GM21381 (cell line): ENCODE data around the gene PGLYRP4.

Source experiments
- ATAC-seq: cut with Tn5 transposase; IDR thresholded peaks from one replicate; pipeline ENCODE4 v1.9.1; 2021; ENCODE audit warnings: mild to moderate bottlenecking, moderate library complexity; ENCODE audit not compliant: unreplicated experiment

Gene PGLYRP4, protein sequence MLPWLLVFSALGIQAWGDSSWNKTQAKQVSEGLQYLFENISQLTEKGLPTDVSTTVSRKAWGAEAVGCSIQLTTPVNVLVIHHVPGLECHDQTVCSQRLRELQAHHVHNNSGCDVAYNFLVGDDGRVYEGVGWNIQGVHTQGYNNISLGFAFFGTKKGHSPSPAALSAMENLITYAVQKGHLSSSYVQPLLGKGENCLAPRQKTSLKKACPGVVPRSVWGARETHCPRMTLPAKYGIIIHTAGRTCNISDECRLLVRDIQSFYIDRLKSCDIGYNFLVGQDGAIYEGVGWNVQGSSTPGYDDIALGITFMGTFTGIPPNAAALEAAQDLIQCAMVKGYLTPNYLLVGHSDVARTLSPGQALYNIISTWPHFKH

DNA sequence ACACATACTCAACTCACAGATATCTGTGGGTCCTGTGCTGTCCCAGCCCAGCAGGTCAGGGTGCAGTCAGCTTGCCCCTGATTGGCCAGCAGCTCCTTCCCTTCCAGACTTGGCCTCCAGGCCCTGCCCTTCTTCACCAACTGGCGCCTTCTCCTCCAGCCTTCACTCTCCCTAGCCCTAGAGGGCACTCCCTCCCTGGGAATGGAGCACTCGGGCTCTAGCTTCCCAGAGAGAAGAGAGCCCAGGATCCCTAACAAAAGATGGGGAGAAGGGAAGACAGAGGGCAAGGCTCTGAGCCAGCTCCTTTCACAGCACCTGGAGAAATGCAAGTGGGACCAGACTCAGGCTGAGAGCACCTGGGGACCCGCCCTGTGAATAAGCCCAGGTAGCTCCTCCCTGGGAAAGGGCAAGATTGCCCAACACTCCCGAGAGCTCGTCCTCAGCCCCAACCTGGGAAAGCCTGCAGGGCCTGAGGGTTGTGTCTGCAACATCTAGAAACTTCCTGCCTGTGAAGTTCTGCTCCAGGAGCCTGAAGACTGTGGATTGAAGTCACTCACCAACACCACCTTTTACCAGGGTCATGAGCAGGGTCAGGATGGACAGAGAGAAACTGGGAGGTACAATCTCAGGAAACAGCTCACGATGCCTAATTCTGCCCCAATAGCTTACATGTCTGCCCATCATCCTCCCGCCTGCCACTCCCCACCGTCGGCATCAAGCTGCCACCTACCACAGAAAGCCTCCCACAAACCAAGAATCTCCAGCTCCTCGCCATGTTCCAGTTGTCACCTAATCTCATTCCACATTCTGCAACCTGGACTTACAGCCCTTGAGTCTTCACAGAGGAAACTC is at the start of gene PGLYRP4:
TSS of gene PGLYRP4 (minus strand) at position 331 of the 852 bp plus-strand sequence. CDS start 909 bp downstream, outside the sequence.
- ATAC-seq = no peak

DNA sequence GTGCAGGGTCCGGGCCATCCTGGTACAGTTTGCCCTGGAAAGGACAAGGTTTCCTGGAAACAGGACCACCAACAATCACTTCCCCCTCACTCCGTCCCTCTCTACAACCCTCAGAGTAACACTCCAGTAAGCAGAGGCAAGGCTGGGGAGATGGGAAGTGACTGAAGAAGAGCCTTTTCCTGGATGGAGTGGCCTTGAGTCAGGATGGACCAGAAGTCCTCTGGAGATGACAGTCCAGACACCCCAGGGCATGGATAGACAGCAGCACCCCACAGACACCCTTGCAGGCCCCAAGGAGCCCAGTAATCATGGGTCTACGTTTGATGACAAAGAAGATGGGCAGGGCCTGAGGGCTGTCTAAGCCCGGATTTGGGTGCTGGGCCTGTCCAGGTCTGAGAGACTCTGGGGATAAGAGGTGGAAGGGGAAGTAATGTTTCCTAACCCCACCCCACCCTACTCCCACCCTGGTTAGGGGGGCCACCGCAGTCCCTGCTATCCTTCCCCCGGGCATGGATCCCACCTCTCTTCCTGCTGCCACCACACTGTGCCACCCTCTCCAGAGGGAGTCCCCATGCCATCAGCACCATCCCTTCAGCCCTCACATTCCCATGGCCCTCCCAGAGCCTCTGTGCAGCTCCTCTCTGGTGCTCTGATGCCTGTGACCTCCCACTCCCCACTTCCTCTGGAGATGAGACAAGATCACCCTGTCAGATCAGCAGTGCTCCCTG is 49.4 kb upstream of the PGLYRP4 start:
- ATAC-seq = no peak

DNA sequence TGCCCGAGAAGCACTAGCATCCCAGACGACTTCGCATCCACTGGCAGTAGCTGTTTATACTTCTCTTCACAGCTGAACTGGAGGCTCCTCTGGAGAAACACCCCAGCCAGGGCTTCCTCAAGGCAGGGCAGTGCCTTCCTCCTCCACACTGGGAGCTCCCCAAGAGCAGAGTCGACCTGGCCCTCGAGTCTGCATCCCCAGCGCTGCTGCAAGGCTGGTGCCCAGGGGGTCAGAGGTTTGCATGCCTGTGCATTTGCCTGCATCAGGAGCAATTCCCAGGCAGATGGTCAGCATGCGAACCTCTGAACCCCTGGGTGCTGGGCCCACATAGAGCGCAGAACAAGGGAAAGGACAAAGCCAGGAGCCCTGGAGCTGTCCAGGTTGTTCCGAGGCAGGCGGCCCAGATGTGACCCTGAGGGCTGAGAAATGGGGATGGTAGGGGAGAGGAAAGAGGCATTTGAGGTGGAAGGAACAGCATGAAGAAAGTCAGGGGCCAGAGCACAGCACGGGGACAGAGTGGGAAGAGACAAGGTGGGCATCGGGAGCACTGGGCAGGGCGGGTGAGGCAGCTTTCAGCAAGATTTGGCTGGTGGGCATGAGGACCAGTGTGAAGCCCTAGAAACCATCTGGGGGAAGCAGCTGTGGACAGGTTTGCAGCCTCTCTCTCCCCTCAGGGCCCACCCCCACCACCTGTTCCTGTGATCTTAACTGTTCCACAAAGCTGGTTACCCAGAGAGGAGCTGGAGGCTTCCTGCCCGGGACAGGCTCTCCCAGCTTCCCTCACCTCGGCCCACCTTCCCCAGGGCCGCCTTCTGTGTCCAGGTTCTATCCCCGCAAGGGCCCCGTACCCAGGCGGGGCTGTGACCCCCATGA is 48.6 kb upstream of the PGLYRP4 start:
- no peak for ATAC-seq

DNA sequence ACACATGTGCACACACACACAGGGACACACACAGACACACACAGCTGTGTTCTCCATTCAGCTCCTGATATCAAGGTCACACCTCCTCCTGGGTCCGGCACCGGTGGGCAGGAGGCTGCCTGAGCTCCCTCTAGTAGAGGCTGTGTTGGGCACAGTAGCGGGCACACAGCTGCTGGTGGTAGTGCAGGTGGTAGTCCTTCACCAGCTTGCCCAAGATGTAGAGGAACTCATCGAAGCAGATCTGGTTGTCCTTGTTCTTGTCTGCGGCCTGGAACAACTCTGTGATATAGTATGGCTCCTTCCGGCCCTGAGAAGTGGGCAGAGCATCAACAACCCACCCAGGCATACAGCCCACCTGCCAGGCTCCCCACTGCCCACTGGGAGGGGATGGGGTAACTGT is 47.8 kb upstream of the PGLYRP4 start:
- ATAC-seq = no peak

DNA sequence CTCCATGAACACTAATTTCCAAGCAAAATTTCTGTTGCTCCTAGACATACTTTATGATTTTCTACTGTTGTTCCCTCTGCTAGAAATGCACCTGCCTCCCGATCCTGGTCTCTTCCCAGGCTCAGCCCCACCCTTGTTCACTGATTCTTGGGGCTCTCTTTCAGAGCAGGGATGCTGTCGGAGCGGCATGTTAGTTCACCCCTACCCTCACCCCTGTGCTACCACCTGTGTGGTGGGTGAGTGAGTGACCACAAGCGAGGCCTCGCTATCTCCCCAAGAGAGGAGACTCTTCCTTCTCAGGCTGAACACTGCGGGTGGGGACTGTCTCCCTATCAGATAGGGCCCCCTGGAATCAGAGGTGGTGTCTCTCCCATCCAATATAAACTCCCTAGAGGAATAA is 47.1 kb upstream of the PGLYRP4 start:
- no peak for ATAC-seq

DNA sequence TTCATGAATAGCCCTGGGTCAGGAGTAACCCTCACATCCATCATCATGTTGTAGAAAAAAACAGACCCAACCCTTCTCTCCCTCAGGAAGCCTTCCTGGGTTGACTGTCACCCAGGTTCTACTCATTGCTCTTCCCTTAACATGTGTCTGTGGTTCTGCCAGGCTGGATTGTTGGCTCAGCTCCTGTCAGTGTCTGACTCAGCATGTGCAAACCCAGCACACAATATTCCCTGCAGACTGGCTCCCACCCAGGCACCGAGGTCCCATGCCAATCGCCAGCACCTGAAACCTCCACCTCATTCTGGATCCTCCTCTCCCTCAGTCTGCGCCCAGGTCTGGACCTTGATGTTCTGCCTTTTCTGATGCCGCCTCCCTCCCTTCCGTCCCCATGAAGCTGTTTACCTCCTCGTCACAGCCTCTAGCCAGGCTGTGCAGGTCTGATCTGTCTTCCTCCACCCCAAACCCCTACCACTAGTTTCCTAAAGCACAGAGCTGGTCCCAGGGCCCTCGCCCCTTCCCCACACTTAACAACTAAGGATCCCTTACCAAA is 46.6 kb upstream of the PGLYRP4 start:
- no peak for ATAC-seq

DNA sequence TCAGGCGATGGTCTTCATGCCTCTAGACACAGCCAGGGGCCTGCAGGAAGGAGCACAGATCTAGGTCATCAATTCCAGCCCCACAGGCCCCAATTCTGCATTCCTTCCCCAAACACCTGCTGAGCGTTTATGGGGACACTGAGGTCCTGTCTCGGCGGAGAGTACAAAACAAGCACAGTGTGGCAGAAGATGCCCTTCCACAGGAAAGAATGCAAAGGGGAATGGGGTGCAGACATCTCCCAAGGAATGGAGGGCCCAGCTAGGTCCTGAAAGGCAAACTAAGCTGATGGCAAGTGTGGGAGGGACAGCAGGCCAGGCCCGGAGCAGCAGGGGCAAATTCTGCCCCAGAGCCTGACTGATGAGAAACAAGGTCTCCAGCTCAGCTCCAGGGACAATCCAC is 45.8 kb upstream of the PGLYRP4 start:
- no peak for ATAC-seq

DNA sequence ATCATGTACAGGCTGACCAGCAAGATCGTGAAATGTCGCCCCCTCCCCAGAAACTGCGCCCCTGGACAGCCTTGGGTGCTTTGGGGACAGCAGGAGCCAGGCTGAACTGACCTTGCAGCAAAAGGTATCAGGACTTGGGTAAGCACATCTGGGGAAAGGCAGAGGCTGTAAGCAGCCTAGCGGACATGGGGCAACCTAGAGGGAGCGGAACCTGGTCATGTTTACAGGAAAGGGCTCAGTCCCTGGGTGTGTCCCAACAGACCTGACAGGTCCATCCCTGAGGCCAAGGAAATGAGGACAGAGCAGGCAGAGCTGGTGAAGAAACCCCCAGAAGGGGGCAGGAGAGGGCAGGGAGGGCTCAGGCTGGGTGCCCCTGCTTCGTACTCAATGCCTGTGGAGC is 45.3 kb upstream of the PGLYRP4 start:
- no peak for ATAC-seq

DNA sequence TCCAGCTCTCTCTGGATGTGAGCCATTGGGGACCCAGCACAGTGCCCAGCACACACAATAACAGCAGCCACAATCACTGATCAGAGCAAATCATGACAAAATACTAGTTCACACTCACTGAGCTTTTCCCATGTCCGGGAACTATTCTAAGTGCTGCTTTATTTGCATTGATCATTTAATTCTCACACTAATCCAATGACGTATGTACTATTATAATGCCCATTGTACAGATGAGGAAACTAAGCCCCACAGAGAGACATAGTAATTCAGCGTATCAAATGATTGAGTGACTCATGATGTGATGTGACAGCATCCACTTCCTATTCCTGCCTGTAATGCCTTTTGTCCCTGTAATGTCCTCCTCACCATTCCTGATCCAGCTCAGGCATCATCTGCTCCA is 44.2 kb upstream of the PGLYRP4 start:
- no peak for ATAC-seq

DNA sequence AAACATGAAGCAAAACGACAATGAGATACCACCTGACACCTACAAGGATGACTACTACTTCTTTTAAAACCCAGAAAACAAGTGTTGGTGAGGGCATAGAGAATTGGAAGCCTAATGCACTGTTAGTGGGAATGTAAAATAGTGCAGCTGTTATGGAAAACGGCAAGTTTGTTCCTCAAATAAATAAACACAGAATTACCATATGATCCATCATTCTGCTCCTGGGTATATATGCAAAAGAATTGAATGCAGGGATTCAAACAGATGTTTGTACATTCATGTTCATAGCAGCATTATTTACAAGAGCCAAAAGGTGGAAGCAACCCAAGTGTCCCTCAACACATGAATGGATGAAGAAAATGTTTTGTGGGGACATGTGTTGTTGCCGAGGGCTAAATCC is 43.6 kb upstream of the PGLYRP4 start:
- no peak for ATAC-seq

DNA sequence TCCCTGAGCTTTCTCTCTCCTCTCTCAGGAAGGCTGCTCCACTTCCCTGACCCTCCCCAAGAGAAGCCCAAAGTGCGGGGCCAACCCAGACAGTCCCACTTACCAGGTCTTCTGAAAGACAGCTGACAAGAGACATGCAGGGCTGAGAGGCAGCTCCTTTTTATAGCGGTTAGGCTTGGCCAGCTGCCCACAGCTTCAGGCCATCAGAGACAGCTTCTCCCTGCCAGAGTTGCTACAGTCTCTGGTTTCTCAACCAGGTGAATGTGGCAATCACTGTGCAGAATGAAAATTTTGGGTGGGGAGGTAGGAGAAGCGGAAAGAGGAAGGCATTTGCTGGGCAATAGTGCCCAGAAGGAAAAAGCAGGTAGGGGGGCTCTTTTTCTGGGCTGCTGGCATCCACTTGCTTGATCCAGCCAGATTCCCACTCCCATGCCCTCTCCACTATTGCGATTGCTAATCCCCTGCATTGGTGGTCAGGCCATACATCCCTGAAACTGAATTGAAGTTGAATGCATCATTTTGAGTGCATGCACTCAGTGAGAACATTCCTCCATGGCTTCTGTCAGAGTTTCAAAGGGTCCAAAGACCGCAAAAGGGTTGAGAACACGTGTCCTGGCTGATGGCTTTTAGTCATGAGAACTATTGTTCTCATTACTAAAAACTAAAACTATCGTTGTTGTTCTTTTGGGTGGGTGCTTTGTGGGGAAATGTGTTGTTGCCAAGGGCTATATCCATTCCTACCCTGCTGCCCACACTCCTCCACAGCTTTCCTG is 42.5 kb upstream of the PGLYRP4 start, which contains the start of gene S100A8:
TSS of gene S100A8 (minus strand) at position 136 of the 773 bp plus-strand sequence. CDS start 538 bp downstream, outside the sequence.
- no peak for ATAC-seq

DNA sequence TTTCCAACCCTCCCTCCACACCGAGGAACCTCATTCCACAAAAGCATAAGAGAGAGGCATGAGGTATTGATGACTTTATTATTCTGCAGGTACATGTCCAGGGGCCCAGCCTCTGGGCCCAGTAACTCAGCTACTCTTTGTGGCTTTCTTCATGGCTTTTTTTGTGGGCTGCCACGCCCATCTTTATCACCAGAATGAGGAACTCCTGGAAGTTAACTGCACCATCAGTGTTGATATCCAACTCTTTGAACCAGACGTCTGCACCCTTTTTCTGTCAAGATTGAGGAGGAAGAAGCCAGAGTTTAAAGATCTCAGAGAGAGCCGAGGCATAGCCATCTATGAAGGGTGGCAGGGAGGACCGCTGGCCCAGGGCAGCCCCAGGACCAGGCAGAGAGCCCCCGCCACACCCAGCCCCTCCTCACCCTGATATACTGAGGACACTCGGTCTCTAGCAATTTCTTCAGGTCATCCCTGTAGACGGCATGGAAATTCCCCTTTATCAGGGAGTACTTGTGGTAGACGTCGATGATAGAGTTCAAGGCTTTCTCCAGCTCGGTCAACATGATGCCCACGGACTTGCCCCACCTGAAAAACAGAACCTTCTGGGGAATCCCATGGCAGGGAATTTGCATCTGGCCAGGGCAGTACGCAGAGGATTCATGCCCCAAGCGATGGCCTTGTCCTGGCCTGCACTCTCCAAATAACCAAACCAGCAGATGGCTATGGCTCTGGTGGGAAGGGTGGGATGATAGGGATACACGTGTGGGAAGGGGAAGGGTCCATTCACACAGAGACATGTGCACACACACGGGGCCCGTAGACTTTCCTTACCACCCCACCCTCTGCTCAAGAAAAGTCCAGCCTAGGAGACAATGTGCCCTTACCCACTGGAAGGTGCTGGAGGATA is 41.6 kb upstream of the PGLYRP4 start:
- no peak for ATAC-seq

DNA sequence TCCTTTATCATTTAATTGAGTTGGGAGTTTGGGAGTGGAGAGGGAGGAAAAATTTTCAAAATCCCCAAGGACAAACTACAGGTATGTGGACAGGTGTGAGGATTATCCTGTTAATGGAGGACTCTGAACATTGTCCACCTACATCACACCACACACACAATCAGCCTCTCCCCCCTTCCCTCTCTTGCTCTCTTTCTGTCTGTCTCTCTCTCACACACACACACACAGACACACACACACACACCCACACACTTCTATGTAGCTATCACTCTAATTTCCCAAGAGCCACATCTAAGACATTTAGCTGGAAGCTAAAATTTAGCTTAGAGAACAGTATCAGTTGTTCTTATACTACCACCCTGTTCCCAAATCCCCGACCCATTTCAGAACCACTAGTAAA is 40.8 kb upstream of the PGLYRP4 start:
- no peak for ATAC-seq

DNA sequence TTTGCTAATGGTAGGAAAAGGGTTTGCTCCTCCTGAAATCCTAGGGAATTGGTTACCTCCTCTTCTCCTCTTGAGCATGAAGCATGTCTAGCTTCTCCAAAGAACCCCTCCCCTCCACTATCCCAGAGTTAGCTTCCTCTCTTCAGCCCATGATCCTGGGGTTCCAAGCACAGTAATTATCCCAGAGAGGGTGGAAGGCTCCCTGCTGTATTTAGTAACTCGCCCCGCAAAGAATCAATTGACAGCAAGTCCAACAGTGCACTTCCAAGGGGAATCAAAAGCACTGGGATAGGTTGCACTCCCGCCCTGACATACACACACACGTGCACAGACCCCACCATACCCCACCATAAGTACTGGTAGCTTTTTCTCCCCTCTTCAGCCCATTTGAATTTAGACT is 39.1 kb upstream of the PGLYRP4 start:
- no peak for ATAC-seq

DNA sequence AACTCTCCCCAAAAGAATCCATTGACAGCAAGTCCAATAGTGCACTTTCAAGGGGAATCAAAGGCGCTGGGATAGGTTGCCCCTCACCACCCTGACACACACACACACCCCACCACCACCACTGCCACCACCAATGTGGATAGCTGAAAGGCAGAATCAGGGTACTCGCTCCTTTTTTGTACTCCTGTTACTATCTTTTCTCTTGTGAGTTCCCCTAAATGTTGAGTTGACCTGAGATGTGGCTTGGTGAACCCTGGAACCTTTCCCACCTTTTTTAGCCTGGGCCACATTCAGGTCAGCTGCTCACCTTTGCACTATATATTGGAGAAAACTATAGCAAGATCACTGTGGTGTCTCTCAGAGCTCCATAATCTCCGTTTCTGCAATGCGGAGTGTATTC is 38.4 kb upstream of the PGLYRP4 start:
- no peak for ATAC-seq

DNA sequence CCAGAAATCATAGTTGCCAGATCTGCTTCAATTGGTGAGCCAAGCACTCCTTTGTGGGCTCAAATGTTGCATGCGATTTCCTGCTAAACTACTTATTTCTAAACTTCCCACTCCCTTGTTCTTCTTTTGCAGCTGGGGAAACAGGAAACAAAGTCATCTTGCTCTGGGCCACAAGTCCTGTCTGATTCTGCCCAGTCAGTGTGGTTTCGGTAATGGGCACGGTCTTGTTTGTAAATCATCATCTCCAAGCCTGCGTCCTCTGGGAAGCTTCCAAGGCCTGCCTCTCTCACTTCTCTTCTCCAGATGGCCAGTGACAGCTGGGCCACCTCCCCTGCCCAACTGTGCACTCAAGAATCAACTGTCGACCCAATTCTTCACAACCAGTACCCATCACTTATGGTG is 37.9 kb upstream of the PGLYRP4 start:
- ATAC-seq = no peak

DNA sequence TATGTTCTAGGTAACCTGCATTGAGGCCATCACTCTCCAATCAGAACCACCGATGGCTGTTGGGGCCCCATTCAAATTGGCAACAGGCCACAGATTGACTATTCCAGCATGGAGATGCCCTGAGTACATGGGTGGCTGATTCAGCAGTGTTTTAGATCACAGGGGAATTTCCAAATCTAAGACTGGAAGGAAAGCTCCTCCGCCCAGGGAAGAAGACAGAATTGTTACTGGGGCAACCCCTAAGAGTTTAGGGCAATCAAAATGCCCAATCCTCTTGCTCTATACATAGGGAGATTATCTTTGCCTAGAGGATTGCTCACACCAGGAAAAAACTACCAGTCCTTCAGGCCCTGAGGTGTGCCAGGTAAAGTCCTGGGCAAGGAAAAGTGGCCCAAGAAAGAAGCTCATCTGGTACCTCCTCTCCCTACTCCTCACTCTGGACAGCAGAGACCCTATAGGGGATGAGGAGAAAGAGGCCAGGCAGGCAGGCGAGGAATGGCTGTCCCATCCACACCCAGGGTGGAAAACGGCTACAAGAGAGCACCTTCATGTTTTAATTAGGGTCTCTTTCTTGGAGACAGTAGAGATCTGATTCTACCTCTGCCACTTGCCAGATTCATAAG is 36.4 kb upstream of the PGLYRP4 start:
- ATAC-seq = no peak

DNA sequence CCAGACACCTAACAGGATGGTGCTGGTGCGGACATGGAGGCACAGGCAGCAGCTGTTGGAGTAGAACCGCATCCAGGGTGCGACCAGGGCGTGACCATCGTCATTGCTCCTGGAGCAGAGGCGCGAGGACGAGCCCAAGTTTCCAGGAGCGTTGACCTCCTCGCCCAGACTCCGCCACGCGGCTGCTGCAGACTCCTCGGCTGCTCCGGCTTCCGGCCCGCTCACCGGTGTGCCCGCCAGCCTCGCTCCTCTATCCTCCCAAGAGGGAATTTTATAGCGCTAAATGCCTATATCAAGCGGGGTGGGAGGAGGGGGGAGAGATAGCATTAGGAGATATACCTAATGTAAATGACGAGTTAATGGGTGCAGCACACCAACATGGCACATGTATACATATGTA is 32.1 kb upstream of the PGLYRP4 start:
- no peak for ATAC-seq
